HPDE6-E6E7 (cell line): Measurements from ENCODE around the gene UGGT2.
"Not testable (repeated sequence)": the region's sequence is repeated elsewhere in the genome, so short reads cannot be mapped to it uniquely, and the experiment has no call there.

ENCODE experiments used
- DNase-seq: peaks from one replicate; pipeline ENCODE4 v3.0.0; 2011; ENCODE audit warnings: missing footprints; ENCODE audit errors: extremely low spot score

Gene UGGT2

DNA sequence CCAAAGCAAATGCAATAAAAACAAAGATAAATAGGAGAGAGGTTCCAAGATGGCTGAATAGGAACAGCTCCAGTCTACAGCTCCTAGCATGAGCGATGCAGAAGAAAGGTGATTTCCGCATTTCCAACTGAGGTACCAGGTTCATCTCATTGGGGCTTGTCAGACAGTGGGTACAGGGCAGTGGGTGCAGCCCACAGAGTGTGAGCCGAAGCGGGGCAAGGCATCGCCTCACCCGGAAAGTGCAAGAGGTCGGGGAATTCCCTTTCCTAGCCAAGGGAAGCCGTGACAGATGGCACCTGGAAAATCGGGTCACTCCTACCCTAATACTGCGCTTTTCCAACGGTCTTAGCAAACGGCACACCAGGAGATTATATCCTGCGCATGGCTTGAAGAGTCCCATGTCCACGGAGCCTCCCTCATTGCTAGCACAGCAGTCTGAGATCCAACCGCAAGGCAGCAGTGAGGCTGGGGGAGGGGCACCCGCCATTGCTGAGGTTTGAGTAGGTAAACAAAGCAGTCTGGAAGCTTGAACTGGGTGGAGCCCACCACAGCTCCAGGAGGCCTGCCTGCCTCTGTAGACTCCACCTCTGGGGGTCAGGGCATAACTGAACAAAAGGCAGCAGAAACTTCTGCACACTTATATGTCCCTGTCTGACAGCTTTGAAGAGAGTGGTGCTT, 6.6 kb downstream of the UGGT2 start:
- DNase-seq: not testable (repeated sequence)

DNA sequence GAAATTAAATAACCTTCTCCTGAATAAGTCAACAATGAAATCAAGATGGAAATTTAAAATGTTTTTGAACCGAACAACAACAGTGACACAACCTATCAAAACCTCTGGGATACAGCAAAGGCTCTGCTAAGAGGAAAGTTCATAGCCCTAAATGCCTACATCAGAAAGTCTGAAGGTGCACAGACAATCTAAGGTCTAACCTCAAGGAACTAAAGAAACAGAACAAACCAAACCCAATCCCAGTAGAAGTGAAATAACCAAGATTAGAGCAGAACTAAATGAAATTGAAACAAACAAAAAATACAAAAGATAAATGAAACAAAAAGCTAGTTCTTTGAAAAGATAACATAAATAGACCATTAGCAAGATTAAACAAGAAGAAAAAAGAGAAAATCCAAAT, 9.0 kb downstream of the UGGT2 start:
- DNase-seq: no peak

DNA sequence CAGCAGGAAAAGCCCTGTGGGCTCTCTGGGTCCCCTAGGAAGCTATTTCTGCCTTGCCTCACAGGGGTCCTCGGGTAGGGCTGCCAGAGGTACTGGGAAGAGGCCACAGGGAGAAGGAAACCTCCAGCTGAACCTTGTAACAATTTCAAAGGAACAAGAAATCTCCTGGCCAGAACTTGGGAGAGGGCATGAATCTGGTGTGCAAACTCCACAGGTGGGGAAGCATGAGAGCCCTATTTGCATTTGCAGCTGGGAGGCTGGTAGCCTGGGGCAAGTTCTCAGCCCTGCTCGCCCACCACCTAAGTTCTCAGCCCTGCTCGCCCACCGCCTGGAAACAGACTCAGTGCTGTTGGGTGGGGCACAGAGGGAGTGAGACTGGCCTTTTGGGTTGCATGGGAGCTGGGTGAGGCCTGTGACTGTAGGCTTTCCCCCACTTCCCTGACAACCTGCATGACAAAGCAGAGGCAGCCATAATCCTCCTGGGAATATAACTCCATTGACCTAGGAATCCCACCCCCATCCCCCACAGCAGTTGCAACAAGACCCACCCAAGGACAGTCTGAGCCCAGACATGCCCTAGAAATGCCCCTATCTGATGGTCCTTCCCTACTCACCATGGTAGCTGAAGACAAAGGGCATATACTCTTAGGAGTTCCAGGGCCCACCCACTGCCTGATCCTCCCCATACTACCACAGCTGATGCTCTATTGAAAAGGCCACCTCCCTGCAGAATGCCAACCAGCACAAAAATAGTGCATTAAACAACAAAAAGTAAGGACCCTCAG, 11.7 kb downstream of the UGGT2 start:
- DNase-seq: no peak

DNA sequence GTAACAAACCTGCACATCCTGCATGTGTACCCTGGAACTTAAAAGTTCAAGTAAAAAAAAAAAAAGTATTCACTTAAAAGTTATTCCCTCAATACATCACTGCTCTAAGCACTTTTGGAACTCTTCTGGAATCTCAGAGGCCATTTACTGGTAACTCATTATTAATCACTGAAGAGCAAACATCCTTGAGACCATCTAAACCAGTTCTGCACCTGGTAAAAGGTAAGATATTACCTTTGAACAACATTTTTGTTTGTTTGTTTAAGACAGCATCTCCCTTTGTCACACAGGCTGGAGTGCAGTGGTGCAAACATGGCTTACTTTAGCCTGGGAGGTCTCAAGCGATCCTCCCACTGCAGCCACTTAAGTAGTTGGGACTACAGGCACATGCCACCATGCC, 16.7 kb downstream of the UGGT2 start:
- no peak for DNase-seq

DNA sequence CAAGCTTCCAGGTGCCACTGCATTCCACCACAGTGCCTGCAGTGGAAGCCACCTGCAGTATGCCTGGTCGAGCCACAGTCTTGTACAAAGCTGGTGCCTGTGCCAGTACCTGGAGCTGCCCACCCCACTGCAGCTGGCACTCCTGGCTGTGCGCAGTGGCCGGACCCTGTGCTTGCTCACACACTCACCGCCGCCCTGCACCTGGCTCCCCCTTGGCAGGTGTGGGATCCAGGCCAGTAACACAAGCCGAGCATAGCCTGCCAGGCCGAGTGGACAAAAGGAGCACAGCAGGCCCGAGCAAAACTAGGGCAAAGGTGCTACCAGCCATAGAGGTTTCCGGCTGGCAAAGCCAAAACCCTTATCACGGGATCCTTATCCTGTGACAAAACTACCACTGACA, 18.5 kb downstream of the UGGT2 start:
- no peak for DNase-seq

DNA sequence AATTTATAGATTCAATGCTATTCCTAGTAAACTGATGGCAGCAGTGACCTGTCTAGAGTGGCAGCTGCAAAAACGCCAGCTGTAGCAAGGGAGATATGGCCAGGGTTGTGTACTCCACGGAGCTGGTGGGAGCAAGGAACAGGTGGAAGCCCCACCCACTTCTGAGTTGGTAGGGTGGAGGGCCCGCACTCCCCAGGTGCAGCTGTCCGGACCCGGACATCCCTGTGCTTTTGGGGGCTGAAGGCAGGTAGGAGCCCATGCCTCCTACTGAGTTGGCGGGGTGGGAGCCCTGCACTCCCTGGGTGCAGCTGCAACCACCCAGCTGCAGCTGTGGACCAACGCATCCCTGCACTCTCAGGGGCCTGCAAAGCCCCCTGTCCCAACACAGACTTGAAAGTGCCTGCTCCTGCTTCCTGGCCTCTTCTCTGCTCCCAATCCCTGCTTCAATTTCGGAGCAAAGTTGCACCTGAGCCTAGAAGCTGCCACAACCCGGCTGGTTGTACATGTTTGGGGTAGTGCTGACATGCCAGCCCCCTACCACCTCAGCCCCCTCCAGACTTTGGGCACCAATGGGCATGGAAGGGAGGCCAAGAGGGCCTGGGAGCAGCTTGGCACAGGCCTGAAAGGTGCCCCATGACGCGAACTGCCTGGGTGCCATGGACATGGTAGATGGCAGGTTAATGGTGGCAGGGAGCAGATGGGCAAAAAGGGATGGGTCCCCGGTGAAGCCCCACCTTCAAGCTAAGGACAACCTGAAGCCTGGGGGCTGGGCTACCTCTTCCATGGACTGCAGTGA, 19.8 kb downstream of the UGGT2 start:
- no peak for DNase-seq

DNA sequence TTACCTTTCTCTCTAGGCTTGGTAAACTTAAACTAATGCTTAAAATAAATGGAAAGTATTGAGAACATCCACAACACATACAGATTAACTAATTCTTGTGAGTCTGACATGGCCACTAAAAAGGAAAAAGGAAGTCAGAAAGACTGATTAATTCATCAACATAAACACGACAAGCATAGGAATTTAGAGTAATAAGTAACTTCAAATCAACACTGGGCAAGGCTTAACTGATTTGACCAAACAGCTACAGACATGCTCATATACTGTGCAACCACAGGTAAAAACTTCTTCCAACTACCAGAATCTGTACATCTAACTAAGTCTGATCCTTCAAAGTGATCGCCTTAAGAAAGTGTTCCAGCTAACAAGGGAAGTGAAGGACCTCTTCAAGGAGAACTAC, 20.5 kb downstream of the UGGT2 start:
- DNase-seq: no peak

DNA sequence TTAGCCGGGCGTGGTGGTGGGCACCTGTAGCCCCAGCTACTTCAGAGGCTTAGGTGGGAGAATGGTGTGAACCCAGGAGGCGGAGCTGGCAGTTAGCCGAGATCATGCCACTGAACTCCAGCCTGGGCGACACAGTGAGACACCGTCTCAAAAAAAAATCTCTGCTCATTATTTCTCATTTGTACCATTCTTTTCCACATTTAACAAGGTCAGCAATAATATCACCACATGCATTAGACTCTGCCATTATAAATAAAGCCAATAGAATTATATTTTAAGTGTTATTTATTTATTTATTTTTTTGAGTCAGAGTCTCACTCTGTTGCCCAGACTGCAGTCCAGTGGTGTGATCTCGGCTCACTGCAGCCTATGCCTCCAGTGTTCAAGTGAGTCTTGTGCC, 24.2 kb downstream of the UGGT2 start:
- DNase-seq: no peak

DNA sequence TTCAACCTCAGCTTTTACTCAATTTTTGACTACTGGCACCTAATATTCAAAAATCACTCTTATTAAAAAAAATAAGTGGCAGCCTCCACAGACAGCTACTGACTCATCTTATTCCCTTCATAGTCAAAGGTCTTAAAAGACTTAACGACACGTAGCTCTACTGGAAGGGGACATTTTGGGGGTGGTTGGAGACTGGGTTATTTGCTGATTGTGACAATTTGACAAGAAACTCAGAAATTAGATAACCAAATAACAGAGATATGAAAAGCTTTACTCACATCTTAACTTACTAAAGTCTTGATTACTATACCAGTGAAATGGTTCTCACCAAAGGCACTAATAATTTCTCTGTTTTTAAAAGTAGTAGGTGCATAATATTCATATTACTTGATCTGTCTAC, 25.7 kb downstream of the UGGT2 start:
- DNase-seq: no peak

DNA sequence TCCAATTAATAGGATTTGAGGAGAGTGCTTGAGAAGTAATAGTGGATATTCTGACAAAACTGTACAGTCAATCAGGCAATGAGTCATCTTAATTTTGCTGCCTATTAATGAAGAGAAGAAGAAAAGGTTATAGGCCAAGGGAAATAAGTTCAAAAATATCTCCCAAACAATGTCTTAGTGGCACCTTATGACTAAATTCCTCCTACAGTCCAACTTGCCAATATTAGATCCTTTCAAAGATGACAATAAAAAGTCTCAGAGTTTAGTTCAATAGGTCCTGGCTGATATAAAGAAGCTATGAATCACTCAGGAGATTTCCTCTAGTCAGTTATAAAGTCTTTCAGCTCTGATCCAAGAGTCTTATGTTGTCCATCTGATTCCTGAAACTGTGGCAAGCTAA, 27.9 kb downstream of the UGGT2 start:
- no peak for DNase-seq

DNA sequence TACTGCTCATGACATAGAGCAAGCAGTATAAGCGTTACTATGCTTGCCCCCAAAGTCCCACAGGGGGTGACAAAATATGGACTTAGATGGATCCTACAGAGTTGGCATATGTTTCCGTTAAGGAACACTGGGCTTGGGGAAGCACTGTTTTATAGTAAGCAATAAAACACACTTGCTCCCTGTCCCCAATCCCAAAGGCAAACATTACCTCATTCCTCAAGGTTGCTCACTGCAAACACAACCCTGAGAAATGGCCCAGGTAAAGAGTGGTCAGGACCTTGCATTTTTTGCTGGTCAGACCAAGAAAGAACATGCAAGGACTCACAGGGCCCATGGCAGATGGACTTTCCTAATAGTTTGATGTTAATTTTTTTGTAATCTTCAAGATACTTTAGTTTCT, 32.3 kb downstream of the UGGT2 start:
- no peak for DNase-seq

DNA sequence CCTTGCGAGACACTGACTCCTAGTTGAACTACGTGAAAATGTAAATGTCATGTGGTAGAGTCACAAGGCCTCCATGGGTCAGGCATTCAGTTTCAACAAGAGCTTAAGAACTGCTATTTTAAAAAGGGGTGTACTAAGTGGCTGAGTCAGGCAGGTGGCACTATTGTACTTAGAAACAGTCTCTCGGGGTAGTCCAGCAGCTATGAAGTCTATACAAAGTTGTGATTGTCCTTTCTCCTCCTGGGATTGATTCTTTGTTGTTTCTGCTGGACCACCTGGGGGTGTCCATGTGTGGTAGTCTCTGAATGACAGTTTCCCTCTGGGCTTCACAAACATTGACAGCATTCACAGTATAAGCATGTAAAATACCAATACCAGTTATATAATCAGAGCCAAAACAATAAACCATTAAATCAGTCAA, 33.0 kb downstream of the UGGT2 start:
- peak; percentile 48 for DNase-seq

DNA sequence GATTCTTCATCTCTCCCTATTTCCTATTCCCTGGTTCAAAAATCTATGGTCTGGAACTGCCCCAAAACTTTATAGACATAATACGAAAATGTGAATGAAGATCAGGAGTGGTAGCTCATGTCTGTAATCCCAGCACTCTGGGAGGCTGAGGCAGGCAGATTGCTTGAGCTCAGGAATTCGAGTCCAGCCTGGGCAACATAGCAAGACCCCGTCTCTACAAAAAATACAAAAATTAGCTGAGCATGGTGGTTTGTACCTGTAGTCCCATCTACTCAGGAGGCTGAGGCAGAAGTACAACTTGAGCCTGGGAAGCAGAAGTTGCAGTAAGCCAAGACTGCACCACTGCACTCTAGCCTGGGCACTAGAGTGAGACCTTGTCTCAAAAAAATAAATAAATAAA, 35.1 kb downstream of the UGGT2 start:
- DNase-seq: no peak

DNA sequence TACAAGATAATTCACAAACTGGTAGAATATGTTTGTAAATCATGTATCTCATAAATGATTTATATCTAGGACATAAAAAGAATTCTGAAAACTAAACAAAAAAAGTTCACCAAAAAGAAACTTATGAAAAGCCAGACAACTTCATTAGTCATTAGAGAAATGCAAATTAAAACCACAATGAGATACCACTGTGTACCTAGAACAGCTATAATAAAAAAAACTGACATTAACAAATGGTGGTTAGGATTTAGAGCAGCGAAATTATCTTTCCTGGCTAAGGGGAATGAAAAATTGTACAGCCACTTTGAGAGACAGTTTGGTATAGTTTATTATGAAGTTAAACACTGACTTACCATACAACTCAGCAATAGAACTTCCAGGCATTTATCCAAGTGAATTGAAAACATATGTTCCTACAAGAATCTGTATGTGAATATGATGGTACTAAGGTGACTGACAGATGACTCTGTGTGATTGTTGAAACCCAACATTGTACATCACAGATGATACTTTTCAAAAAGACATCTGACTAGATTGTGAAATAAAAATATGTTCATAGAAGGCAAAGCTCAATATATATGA, 41.8 kb downstream of the UGGT2 start:
- DNase-seq: no peak

DNA sequence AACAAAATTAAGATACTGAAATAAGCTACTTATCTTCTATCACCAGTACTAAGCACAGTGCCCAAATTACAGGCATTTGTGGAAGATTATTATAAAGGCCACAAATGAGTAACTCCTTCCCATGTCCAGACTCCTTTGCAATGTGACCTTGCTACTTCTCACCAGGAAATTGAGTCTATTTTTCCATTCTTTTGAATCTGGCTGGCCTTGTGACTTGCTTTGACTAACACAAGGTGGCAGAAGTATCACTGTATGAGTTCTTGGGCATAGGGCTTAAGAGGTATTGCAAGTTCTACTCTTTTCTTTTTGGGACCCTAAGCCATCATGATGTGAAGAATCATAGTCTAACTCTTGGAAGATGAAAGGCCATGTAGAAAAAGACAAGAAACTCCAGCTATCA, 49.9 kb downstream of the UGGT2 start:
- no peak for DNase-seq

DNA sequence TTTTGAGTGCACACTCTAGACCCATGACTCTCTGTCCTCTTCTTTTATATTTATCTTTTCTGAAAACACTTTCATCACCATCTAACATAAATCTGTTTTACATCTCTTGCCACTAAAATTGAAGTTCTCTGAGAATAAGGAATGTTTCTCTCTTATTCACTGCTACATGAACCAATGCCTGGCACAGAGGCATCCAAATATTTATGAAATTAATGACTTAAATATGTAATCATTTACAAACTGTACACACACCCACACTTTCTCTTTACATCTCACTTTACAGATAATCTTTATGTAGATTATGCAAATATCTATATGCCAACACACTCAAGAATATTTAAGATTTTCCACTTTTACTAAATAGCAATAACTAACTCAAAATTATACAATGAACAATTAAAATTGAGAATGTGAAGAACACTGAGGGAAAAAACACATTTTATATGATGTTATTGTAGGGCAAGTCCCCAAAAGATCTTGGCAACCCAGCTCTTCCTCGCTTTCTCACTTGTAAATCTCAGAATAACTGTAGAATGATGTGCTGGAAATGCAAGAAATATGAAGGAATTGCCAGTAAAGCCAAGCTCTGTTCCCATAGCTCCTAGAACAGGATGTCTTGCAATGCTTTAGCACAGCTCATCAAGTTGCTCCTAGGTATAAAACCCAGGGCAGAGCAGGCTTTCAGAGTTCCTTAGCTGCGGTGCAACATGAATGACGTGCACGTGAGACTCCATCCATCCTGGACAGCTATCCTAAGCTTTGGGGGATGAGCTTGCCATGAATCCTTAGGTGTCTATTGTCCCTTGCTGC, 50.7 kb downstream of the UGGT2 start:
- DNase-seq: no peak

DNA sequence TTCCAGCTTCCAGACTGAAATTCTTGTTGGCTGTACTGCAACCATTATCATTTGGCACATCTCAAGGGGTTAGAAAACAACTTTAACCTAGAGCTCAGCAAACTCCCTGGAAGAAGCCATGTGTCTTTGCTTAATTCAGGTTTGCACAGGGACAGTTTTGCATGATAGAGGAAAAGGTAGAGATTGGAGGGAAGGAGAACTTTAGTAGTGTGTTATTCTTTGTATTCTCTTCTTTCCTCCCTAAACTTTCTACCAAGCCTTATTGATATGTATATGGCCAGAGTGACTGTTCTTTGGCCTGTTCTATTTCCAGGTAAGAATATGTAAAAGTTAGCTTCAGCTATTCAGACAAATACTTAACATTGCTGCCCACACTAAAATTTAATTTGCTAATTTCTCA, 53.1 kb downstream of the UGGT2 start:
- no peak for DNase-seq

DNA sequence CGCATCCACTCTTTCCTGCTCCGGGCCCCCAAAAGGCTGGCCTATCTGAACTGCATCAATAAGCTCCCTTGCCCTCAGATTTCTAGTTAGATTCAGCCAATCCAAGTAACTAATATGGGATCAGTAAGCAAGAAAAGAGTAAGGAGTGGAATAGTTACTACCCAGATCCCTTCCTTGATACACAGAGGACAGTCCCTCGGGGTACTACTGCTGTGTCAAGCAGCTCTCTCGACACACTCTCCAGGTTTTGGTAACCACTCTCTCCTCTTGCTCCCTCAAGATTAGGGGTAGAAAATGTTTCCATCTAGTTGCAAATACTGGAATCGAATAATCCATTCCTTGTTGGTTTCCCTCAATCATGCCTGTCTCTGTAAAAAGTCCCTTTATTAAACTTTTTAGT, 65.4 kb downstream of the UGGT2 start:
- no peak for DNase-seq

DNA sequence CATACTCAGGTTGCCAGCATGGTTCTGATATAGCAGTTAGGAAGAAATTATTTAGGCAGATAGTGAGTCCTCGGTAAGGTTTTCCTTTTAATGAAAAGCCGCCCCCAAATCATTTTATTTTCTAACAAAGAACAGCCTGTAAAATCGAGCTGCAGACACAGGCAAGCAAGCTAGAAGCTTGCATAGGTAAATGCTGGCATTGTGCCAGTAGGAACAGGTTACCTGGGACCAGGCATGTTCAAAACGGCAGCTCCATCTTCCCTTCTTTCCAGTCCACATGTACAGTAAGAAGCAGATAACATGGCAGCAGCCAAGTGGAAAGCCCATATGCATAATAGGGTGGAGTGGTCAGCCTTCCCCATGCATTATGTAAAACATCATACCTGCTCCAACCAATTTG, 71.1 kb downstream of the UGGT2 start:
- DNase-seq: no peak

DNA sequence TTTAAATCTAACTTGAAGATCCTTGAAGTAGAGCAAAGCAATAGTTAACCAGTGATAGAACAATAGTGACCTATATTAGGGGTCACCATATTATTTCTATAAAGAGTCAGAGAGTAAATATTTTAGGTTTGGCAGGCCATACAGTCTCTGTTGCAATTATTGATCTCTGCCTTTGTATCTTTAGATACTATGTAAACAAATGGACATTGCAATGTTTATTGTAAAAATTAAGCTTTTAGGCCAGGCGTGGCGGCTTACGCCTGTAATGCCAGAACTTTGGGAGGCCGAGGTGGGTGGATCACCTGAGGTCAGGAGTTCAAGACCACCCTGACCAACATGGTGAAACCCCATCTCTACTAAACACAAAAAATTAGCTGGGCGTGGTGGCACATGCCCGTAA, 80.5 kb downstream of the UGGT2 start:
- not testable (repeated sequence) for DNase-seq

DNA sequence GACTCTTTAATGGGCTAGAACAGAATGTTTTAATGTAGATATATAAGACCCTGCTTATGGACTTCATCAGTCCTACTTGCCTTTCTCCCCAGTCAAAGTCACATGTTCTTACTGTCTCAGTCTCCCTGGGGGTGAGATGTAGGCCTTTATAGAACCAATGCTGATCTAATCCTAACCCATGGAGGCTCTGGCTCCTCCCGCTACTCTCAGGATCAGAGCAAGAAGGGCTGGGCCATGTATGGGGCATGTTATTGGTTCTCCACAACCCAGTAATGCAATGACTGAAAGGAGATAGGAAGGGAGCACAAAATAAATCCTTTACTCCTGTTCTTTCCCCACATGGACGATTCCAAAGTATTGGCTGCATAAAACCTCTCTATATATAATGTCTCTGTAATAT, 82.3 kb downstream of the UGGT2 start:
- no peak for DNase-seq

DNA sequence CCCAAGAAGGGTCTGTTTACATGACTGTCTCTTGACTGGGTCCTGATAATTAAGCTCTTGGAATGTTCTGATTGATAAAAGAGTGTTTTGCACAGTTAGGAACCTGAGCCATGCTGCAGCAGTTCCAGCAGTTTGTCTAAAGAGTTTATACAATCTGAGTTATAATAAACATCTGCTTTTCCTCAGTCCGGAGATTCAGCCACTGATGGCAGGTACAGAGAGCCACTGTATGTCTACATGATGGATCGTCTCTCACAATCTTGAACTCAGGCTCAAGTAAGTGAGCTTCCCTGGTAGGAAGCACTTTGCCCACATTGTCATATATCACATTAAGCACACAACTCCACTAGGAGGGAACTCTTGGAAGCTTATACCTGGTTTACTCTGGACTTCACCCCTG, 84.3 kb downstream of the UGGT2 start:
- no peak for DNase-seq
